Mesendoderm (in vitro differentiated cells): ENCODE data around the gene JAZF1.

Experiments
- DNase-seq: peaks from one replicate; pipeline ENCODE4 v3.0.0; 2013
- H2AK5ac ChIP-seq: 2 replicates; pipeline ENCODE4 v1.6.1; 2013; ENCODE audit warnings: low read length, inconsistent platforms
- H2BK120ac ChIP-seq: 2 replicates; pipeline ENCODE4 v1.6.1; 2013; ENCODE audit warnings: low read depth, mild to moderate bottlenecking, low read length, moderate library complexity, mixed read lengths
- H2BK15ac ChIP-seq: replicated peaks from 2 replicates; pipeline ENCODE4 v1.6.1; 2013; ENCODE audit warnings: low read depth, mild to moderate bottlenecking, moderate library complexity
- H2BK5ac ChIP-seq: 2 replicates; pipeline ENCODE4 v1.6.1; 2013; ENCODE audit warnings: low read length, inconsistent platforms
- H3K18ac ChIP-seq: 2 replicates; pipeline ENCODE4 v1.6.1; 2013; ENCODE audit warnings: mild to moderate bottlenecking, low read length, mixed read lengths
- H3K23ac ChIP-seq: one replicate; pipeline ENCODE4 v1.6.1; 2013; ENCODE audit warnings: low read length
- H3K27ac ChIP-seq: 2 replicates; pipeline ENCODE4 v1.5.1; 2013; ENCODE audit warnings: low read depth, mild to moderate bottlenecking, inconsistent platforms, low read length, moderate library complexity
- H3K27me3 ChIP-seq: 2 replicates; pipeline ENCODE4 v1.6.1; 2013; ENCODE audit warnings: low read length, control low read depth, mild to moderate bottlenecking, inconsistent platforms; ENCODE audit not compliant: insufficient read depth, poor library complexity
- H3K36me3 ChIP-seq: 2 replicates; pipeline ENCODE4 v1.6.1; 2013; ENCODE audit warnings: low read length, inconsistent platforms; ENCODE audit not compliant: control insufficient read depth, insufficient read depth
- H3K4ac ChIP-seq: one replicate; pipeline ENCODE4 v1.6.1; 2013; ENCODE audit warnings: low read depth, mild to moderate bottlenecking, low read length, moderate library complexity
- H3K4me1 ChIP-seq: 2 replicates; pipeline ENCODE4 v1.6.1; 2013; ENCODE audit warnings: low read depth, low read length, inconsistent platforms; ENCODE audit not compliant: control insufficient read depth
- H3K4me2 ChIP-seq: 2 replicates; pipeline ENCODE4 v1.6.1; 2013; ENCODE audit warnings: low read length
- H3K4me3 ChIP-seq: 2 replicates; pipeline ENCODE4 v1.5.1; 2013; ENCODE audit warnings: mild to moderate bottlenecking, low read length
- H3K56ac ChIP-seq: one replicate; pipeline ENCODE4 v1.6.1; 2013; ENCODE audit warnings: low read length
- H3K79me1 ChIP-seq: 2 replicates; pipeline ENCODE4 v1.6.1; 2013; ENCODE audit warnings: low read length, inconsistent platforms
- H3K79me2 ChIP-seq: 2 replicates; pipeline ENCODE4 v1.6.1; 2013; ENCODE audit warnings: mild to moderate bottlenecking, low read length; ENCODE audit not compliant: control insufficient read depth, insufficient read depth
- H3K9ac ChIP-seq: 2 replicates; pipeline ENCODE4 v1.6.1; 2013; ENCODE audit warnings: low read length, inconsistent platforms
- H4K5ac ChIP-seq: one replicate; pipeline ENCODE4 v1.6.1; 2013; ENCODE audit warnings: low read length
- H4K8ac ChIP-seq: one replicate; pipeline ENCODE4 v1.6.1; 2013; ENCODE audit warnings: low read depth, mild to moderate bottlenecking, control low read depth, low read length, moderate library complexity
- WGBS: extraction: QIAGEN DNeasy Blood & Tissue Kit; methylation state at CpG from one replicate; pipeline ENCODE4 v1.1.7; 2013; ENCODE audit warnings: low lambda C conversion rate, missing lambda C conversion rate; ENCODE audit not compliant: insufficient coverage; ENCODE audit errors: extremely low coverage; 5-methylcytosine and 5-hydroxymethylcytosine counted together

JAZF1 gene

GRCh38 chr7:28028471-28028870 lies 152.1 kb downstream of the JAZF1 start:
- Histone ChIP-seq H3K79me2 (no peaks in the 10 kb centered on the region), H3K27ac (no peak overlapping the region), H4K8ac (no peak overlapping the region), H4K5ac (no peak overlapping the region), H3K9ac (no peak overlapping the region), H3K4ac (no peak overlapping the region), H3K4me1 (no peaks in the 10 kb centered on the region), H3K27me3 (no peaks in the 10 kb centered on the region), H3K18ac (no peak overlapping the region), H3K4me3 (no peak overlapping the region), H3K79me1 (no peaks in the 10 kb centered on the region), H3K23ac (no peak overlapping the region), H2BK120ac (no peak overlapping the region), H2AK5ac (no peak overlapping the region), H2BK5ac (no peak overlapping the region), H3K4me2 (no peak overlapping the region), H3K36me3 (no peaks in the 10 kb centered on the region), H2BK15ac (no peak overlapping the region), H3K56ac (no peak overlapping the region)
- DNase-seq, result no peak
- no CpG with 5 or more reads among the region's 3 CpGs for WGBS

- DNase-seq, result no peak
- H3K23ac ChIP-seq, result no peak overlapping the region
- H2BK120ac ChIP-seq, result no peak overlapping the region
- no peak overlapping the region for H3K4me2 ChIP-seq
- H2BK5ac ChIP-seq, result no peak overlapping the region
- H3K79me1 ChIP-seq, result no peaks in the 10 kb centered on the region
- no peak overlapping the region for H4K5ac ChIP-seq
- no peak overlapping the region for H4K8ac ChIP-seq
- no peak overlapping the region for H3K9ac ChIP-seq
- H2BK15ac ChIP-seq, result no peak overlapping the region
- no peak overlapping the region for H3K27ac ChIP-seq
- H3K18ac ChIP-seq, result no peak overlapping the region
- no peaks in the 10 kb centered on the region for H3K4me1 ChIP-seq
- no peak overlapping the region for H3K4me3 ChIP-seq
- H3K79me2 ChIP-seq, result no peaks in the 10 kb centered on the region
- H3K4ac ChIP-seq, result no peak overlapping the region
- no peaks in the 10 kb centered on the region for H3K36me3 ChIP-seq
- WGBS, result no CpG with 5 or more reads among the region's 2 CpGs
- no peak overlapping the region for H2AK5ac ChIP-seq
- H3K27me3 ChIP-seq, result no peaks in the 10 kb centered on the region
- no peak overlapping the region for H3K56ac ChIP-seq
Observed at GRCh38 chr7:28026237-28026636, 154.4 kb downstream of the JAZF1 start.

DNA sequence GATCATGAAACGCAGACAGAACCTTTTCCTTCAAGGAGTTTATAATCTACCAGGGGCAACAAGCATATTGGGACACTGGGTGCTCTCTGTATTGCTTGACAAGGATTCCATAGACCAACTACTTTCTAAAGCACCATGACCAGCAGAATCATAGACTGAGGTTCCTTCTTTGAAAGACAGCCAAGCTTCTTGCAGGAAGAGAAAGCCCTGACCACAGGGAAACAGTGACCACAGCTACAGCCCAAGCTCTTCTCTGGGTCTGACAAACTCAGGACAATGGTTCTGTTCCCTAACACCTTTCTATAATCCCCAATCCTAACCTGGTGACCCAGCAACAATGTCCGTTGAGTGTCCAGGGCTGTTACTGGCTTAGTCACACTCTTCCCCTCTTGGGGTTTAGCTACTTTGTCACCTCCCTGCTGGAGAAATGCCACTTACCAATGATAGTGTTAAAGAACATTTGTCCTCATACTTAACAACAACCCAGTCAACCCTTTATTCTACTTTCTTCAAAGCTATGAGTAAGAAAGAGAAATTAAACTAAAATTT lies 155.7 kb downstream of the JAZF1 start:
- H3K79me1 ChIP-seq, result no peaks in the 10 kb centered on the region
- no peak overlapping the region for H3K9ac ChIP-seq
- no peaks in the 10 kb centered on the region for H3K79me2 ChIP-seq
- no CpG with 5 or more reads among the region's 2 CpGs for WGBS
- H4K5ac ChIP-seq, result no peak overlapping the region
- H2BK5ac ChIP-seq, result no peak overlapping the region
- H3K36me3 ChIP-seq, result no peaks in the 10 kb centered on the region
- DNase-seq, result no peak
- H3K4ac ChIP-seq, result no peak overlapping the region
- H3K56ac ChIP-seq, result no peak overlapping the region
- H2AK5ac ChIP-seq, result no peak overlapping the region
- H2BK15ac ChIP-seq, result no peak overlapping the region
- no peak overlapping the region for H4K8ac ChIP-seq
- H3K4me2 ChIP-seq, result no peak overlapping the region
- H3K27ac ChIP-seq, result no peak overlapping the region
- no peaks in the 10 kb centered on the region for H3K4me1 ChIP-seq
- H3K27me3 ChIP-seq, result no peaks in the 10 kb centered on the region
- no peak overlapping the region for H2BK120ac ChIP-seq
- no peak overlapping the region for H3K18ac ChIP-seq
- H3K23ac ChIP-seq, result no peak overlapping the region
- H3K4me3 ChIP-seq, result no peak overlapping the region

- WGBS, result no CpG with 5 or more reads among the region's 12 CpGs
- Histone ChIP-seq H2AK5ac (no peak overlapping the region), H3K18ac (no peak overlapping the region), H3K56ac (no peak overlapping the region), H4K8ac (no peak overlapping the region), H3K79me1 (no peaks in the 10 kb centered on the region), H3K36me3 (no peaks in the 10 kb centered on the region), H2BK15ac (no peak overlapping the region), H2BK5ac (no peak overlapping the region), H3K4me3 (no peak overlapping the region), H3K23ac (no peak overlapping the region), H3K4ac (no peak overlapping the region), H4K5ac (no peak overlapping the region), H3K79me2 (no peaks in the 10 kb centered on the region), H3K9ac (no peak overlapping the region), H3K27me3 (no peaks in the 10 kb centered on the region), H3K4me2 (no peak overlapping the region), H3K27ac (no peak overlapping the region), H2BK120ac (no peak overlapping the region), H3K4me1 (no peaks in the 10 kb centered on the region)
- peak; percentile 89 for DNase-seq
Observed at GRCh38 chr7:28020302-28020940, 160.2 kb downstream of the JAZF1 start.

- Histone ChIP-seq H3K36me3 (no peaks in the 10 kb centered on the region), H3K18ac (no peak overlapping the region), H4K8ac (no peak overlapping the region), H3K4me1 (no peaks in the 10 kb centered on the region), H3K79me2 (no peaks in the 10 kb centered on the region), H2BK15ac (no peak overlapping the region), H3K27me3 (no peaks in the 10 kb centered on the region), H3K79me1 (no peaks in the 10 kb centered on the region), H2BK5ac (no peak overlapping the region), H3K4me3 (no peak overlapping the region), H4K5ac (no peak overlapping the region), H3K4me2 (no peak overlapping the region), H3K23ac (no peak overlapping the region), H3K27ac (no peak overlapping the region), H2AK5ac (no peak overlapping the region), H3K9ac (no peak overlapping the region), H3K56ac (no peak overlapping the region), H3K4ac (no peak overlapping the region), H2BK120ac (no peak overlapping the region)
- DNase-seq, result no peak
- WGBS, result no CpG with 5 or more reads among the region's 8 CpGs
Observed at GRCh38 chr7:28018856-28019465, 161.6 kb downstream of the JAZF1 start.
